Measurements from ENCODE around the gene TMED4.
A peak's percentile ranks its signal among the peaks of the same experiment; 100 is the strongest.

The TMED4 gene

DNA sequence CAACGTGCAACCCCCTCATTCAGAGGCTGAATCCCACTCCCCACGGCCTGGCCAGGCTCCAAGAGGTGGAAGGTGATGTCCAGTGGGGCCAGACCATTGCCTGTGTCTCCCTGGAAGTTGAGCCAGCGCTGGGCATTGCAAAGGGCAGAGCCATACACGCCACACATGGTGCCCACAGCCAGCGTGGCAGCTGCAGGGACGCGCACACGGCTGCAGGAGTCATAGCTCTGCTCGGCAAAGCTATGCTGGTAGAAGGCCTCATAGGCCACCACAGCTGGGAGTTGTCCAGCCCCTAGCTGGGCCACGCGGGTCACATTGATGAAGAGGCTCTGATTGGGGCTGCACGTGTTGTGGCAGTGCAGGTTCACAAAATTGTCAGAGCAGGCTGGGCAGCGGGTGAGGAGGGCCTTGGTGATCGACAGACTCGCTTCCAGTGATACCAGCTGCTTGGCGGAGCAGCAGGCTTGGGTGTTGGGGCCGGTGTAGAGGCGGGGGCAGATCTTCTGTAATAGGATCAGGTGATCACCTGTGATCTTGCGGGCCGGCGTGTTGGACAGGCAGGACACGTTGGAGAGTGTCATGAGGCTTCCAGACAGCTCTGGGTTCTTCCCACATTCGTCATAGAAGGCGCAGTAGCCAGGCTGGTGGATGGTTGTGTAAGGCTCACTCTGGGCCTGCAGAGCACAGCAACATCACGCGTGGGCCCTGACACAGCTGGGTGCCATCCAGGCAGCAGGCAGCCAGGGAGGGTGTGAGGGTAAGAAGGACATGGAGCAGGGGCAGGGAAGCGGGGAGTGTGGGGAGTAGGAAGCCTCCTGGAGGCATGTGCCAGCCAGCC is 42.1 kb downstream of the TMED4 start:
- no peak for DNase-seq

- no peak for DNase-seq
Measured at GRCh38 chr7:44538798-44539668, 43.0 kb downstream of the TMED4 start.

- no peak for DNase-seq
Measured at GRCh38 chr7:44538093-44538797, 43.8 kb downstream of the TMED4 start.

DNA sequence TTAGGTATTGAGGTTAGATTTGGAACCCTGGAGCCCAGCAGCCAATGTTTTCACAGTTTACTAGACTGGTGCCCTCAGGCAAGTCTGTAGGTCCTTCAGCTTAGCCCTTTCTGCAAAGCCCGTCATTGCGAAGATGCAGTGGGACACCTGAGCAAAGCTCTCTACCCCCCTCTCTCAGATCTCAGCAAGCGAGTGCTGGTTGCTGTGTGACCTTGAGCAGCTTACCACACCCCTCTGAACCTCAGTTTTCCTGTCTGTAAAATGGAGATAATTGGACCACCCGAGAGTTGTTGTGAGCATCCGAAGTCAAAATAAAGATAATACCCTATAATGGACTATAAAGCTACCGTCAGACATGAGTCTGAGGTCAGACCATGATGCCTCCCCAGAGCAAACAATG is 44.6 kb downstream of the TMED4 start:
- DNase-seq = no peak

DNA sequence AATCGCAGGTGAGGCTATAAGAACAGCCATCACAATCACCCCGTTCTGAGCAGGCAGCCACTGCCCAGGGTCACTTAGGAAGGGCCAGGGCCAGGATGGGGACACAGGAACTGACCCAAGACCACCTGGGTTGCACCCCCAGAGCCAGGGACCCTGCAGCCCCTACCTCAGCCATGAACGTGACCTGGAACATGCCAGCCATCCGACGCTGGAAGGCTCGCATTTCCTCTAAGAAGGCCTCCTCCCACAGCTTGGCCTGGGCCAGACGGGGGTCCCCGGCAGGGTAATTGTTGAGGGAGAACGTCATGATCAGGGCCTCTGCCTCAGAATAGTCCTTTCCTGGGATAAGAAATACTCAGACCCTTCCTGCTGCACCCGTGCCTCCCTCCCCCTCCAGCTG is 45.9 kb downstream of the TMED4 start:
- no peak for DNase-seq

DNA sequence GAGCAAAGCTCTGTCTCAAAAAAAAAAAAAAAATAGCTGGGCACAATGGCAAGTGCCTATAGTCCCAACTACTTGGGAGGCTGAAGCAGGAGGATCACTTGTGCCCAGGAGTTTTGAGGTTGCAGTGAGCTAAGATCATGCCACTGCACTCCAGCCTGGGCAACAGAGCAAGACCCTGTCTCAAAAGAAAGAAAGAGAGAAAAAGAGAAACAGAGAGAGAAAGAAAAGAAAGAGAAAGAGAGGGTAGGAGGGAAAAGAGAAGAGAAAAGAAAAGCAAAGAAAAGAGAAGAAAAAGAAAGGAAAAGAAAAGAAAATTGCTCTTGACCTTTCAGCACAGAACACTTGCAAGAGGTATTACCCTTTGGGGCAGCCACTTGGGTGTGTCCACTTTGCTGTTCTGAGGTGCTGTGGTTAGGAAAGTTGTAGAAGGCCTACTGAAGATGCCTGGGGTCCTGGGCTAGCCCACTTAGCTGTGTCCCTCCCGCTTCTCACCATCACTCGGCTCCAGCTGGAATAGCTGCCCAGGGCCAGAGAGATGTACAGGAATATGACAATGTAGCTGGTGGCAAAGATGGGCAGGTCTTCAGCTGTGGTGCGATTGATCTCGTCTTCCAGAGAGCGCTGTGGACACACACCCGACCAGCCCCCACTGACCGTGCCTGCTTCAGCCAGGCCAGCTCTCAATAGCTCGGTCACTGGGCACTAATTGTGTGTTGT is 46.5 kb downstream of the TMED4 start:
- no peak for DNase-seq

DNA sequence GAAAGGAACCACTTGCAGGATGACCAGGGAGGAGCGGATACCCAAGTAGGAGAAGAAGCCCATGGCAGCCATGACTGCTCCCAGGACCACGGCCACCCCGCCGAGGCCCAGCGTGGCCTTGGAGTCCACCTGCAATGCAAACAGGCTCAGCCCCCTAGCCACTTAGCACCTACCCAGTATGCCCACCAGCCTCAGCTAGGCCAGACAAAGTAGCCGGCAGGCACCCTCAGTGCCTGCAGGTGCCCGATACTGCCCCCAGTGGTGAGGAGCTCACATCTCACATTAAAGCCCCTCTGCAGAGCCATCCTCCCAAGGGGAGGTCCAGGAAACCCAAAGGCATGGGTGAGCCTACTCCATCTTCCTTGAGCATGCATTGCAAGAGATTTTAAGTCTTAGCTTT is 47.5 kb downstream of the TMED4 start:
- DNase-seq = peak; percentile 13 to 27

GRCh38 chr7:44534087-44534486 is 47.9 kb downstream of the TMED4 start:
- no peak for DNase-seq

DNA sequence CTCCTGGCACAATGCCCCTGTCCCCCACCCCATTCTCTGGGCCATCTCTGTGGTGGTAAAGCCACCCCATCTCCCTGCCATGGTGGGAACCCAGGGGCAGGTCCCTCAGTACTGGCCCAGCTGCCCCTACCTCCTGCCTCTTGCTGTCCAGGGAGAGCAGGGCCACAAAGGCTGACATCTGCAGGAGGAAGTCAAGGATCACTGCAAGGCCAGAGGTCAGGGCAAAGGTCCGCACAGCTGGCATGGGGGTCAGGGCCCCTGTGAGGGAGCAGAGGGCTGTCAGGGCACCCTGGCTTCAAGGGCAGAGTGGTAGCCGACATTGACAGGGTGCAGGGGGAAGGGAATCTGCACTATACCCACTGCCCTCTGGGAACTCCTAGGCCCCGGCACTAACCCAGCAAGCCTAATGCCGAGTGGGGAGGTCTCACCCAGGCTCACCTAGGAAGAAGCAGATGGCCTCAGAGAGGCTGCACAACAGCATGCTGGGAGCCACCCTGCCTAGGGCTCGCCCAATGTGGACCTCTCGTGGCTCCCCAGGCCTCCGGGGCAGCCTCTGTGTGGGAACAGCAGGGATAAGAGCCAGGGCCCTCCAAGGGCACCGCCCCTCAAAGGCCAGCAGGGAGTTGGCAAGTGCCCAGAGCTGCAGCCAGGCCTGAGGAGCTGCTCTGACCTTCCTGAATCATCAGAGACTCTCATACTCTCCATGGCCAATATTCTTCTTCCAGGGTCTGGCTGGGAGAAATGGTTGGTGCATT is 48.6 kb downstream of the TMED4 start:
- no peak for DNase-seq

DNA sequence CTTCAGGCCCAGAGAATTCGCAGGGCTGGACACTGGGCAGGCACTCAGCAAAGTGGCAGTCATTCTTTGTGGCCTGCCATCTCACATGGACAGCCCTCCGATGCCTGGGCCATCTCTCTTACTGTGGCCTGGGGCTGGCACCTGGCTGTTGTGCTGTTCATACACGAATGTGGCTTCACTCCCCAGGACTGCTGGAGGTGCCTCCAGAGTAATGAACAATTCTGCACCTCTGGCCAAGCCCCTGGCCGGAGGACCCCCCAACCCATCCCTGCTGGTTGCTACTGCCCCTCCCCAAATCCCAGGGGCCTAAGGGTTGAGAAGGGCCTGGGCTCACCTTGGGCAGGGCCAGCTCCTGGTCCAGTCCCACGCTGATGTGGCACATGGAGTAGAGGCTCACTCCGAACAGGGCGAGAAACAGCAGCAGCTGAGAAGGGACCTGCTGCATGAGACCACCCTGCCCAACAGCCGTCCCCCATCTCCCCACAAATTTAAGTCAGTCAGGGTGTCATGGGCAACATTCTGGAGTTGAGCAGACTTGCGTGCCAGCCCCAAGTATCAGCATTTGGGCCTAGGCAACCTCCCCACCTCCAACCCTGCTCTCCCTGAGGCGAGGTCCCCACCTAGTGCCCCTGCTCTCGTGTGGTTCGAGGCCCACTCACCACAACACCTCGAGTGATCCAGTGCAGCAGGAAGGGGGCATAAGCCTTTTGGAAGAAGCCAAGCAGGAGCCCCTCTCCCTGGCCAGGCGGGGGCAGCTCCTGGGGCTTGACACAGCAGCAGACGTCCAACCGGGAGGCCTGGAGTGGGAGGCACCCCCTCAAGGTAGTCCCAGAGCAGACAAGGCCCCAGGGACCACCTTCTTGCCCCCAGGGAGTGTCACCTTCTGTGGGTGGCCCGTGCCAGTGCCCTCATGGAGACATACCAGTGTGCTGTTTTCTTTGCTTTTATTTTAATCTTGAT is 50.3 kb downstream of the TMED4 start:
- no peak for DNase-seq

DNA sequence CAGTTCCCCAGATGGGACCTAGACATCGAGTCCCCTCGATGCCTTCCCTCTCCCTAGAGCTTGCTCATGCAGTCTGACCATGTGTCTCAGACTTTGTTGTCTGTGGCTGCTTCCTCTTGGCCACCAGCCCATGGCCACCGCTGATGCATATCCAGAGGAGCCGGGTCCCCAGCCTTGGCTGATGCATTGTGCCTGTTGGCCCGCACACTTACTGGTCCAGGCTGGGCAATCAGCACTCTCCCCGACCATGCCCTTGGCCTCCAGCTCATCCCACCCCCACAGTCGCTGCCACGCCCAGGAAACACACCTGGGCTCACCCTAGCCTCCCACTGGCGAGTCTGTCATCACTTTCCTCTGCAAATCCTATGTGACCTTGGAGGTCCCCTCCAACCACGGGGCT is 51.0 kb downstream of the TMED4 start:
- no peak for DNase-seq
